Muscle layer of duodenum (tissue), 2 donors: ENCODE data around the gene MROH7.
"Not testable (repeated sequence)": the region's sequence is repeated elsewhere in the genome, so short reads cannot be mapped to it uniquely, and the experiment has no call there.

Experiments used
- H3K27ac ChIP-seq: one replicate; pipeline ENCODE4 v1.7.0; 2013; ENCODE audit warnings: mild to moderate bottlenecking, low read length
- H3K27me3 ChIP-seq: one replicate; pipeline ENCODE4 v1.7.0; 2013; ENCODE audit warnings: low read depth, mild to moderate bottlenecking, control low read depth, low read length
- H3K36me3 ChIP-seq, 2 donors: one replicate each; pipeline ENCODE4 v1.7.0; 2013; ENCODE audit warnings: low read length in 2 of 2, control low read depth in 1 of 2, mild to moderate bottlenecking in 1 of 2; ENCODE audit not compliant: insufficient read depth in 2 of 2, control insufficient read depth in 1 of 2
- H3K4me1 ChIP-seq, 2 donors: one replicate each; pipeline ENCODE4 v1.7.0; 2013; ENCODE audit warnings: low read length in 2 of 2, mild to moderate bottlenecking in 2 of 2, control low read depth in 1 of 2, moderate library complexity in 1 of 2; ENCODE audit not compliant: insufficient read depth in 2 of 2, control insufficient read depth in 1 of 2
- H3K4me3 ChIP-seq, 2 donors: one replicate each; pipeline ENCODE4 v1.7.0; 2013; ENCODE audit warnings: low read length in 2 of 2, low read depth in 1 of 2, mild to moderate bottlenecking in 1 of 2
- H3K9me3 ChIP-seq, 2 donors: one replicate each; pipeline ENCODE4 v1.7.0; 2013; ENCODE audit warnings: low read length in 2 of 2, control low read depth in 1 of 2, mild to moderate bottlenecking in 1 of 2; ENCODE audit not compliant: control insufficient read depth in 1 of 2
- donor health status: healthy.

Gene MROH7

DNA sequence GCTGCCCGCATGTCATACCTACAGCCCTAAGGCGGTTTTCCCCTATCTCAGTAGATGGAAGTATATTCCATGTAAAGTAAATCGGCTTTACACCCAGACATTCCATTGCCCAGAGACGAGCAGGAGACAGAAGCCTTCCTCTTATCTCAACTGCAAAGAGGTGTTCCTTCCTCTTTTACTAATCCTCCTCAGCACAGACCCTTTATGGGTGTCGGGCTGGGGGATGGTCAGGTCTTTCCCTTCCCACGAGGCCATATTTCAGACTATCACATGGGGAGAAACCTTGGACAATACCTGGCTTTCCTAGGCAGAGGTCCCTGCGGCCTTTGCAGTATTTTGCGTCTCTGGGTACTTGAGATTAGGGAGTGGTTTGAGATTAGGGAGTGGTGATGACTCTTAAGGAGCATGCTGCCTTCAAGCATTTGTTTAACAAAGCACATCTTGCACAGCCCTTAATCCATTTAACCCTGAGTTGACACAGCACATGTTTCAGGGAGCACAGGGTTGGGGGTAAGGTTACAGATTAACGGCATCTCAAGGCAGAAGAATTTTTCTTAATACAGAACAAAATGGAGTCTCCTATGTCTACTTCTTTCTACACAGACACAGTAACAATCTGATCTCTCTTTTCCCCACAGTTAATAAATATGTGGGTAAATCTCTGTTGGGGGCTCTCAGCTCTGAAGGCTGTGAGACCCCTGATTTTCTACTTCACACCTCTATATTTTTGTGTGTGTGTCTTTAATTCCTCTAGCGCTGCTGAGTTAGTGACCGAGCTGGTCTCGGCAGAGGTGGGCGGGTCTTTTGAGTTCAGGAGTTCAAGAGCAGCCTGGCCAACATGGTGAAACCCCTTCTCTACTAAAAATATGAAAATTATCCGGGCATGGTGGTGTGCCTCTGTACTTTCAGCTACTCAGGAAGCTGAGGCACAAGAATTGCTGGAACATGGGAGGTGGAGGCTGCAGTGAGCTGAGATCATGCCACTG lies 4.8 kb upstream of the MROH7 start:
- not testable (repeated sequence) for H3K27me3 ChIP-seq, H3K36me3 ChIP-seq

GRCh38 chr1:54640361-54640760 lies 1.2 kb upstream of the MROH7 start:
- Histone ChIP-seq H3K27ac (no peak overlapping the region), H3K36me3 (no peaks in the 10 kb centered on the region), H3K4me3 (no peak overlapping the region), H3K4me1 (no peaks in the 10 kb centered on the region), H3K27me3 (no peaks in the 10 kb centered on the region), H3K9me3 (peaks cover 6 to 14% of the 10 kb centered on the region in 2 donors)

More for the DNA sequence above, 4.8 kb upstream of the MROH7 start:
- not testable (repeated sequence) for H3K4me3 ChIP-seq, H3K9me3 ChIP-seq, H3K4me1 ChIP-seq, H3K27ac ChIP-seq

GRCh38 chr1:54643736-54644135 lies 2.1 kb downstream of the MROH7 start:
- no peaks in the 10 kb centered on the region for H3K36me3 ChIP-seq
- H3K9me3 ChIP-seq: peaks cover 6 to 14% of the 10 kb centered on the region in 2 donors
- no peak overlapping the region for H3K4me3 ChIP-seq
- H3K27ac ChIP-seq: no peak overlapping the region
- no peaks in the 10 kb centered on the region for H3K27me3 ChIP-seq
- H3K4me1 ChIP-seq: peaks cover 0 to 12% of the 10 kb centered on the region in 2 donors

GRCh38 chr1:54645806-54646676 lies 4.5 kb downstream of the MROH7 start:
- H3K4me3 ChIP-seq: no peak overlapping the region
- no peaks in the 10 kb centered on the region for H3K27me3 ChIP-seq
- no peaks in the 10 kb centered on the region for H3K36me3 ChIP-seq
- H3K27ac ChIP-seq: no peak overlapping the region
- H3K9me3 ChIP-seq: peaks cover 6 to 14% of the 10 kb centered on the region in 2 donors
- peaks cover 4 to 12% of the 10 kb centered on the region in 2 donors for H3K4me1 ChIP-seq

GRCh38 chr1:54649130-54649898 lies 7.7 kb downstream of the MROH7 start:
- Histone ChIP-seq H3K27ac (peak overlapping the region; percentile 26), H3K4me3 (no peak overlapping the region), H3K36me3 (no peaks in the 10 kb centered on the region), H3K9me3 (no peaks in the 10 kb centered on the region), H3K27me3 (no peaks in the 10 kb centered on the region), H3K4me1 (peaks cover 4 to 12% of the 10 kb centered on the region in 2 donors)

- H3K4me1 ChIP-seq: peaks cover 4 to 12% of the 10 kb centered on the region in 2 donors
- no peaks in the 10 kb centered on the region for H3K9me3 ChIP-seq
- H3K27ac ChIP-seq: peak overlapping the region; percentile 26
- no peak overlapping the region for H3K4me3 ChIP-seq
- no peaks in the 10 kb centered on the region for H3K36me3 ChIP-seq
- H3K27me3 ChIP-seq: no peaks in the 10 kb centered on the region
Measured at GRCh38 chr1:54649921-54650320, 8.3 kb downstream of the MROH7 start.

DNA sequence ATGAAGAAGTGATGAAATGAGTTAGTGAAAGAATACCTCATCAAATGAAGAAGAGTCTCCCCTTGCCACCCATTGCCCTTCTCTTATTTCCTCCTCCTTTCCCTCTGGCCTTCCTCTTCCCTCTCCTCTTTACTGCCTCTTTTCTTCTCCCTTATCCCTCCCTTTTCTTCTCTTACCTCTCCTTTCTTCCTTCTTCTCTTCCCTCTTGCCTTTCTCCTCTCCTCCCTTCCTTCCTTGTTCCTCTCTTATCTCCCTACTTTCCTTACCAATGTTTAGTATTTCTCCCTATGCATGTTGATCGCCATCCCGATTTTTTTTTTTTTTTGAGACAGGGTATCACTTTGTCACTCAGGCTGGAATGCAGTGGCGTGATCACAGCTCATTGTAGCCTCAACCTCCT lies 8.8 kb downstream of the MROH7 start:
- no peaks in the 10 kb centered on the region for H3K27me3 ChIP-seq
- no peak overlapping the region for H3K4me3 ChIP-seq
- H3K9me3 ChIP-seq: no peaks in the 10 kb centered on the region
- H3K4me1 ChIP-seq: peaks cover 4 to 12% of the 10 kb centered on the region in 2 donors
- peak overlapping the region; percentile 26 for H3K27ac ChIP-seq
- no peaks in the 10 kb centered on the region for H3K36me3 ChIP-seq

DNA sequence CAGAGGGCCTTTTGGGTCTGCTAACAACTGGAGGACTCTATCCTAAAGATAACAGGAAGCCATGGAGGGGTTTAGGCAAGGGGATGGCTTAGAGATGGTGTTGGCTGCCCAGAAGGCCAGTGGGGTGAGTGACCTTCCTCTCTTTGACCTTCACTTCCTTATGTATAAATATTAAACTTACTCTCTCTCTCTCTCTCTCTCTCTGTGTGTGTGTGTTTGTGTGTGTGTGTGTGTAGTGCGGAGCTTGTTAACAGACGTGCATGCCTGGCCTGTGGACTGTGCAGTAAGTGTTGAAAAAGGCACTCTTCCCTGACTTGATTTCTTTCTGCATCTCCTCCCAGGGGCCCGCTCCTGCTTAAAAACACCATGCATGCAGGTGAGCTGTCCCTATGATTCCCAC lies 10.0 kb downstream of the MROH7 start:
- Histone ChIP-seq H3K27me3 (no peaks in the 10 kb centered on the region), H3K27ac (no peak overlapping the region), H3K9me3 (no peaks in the 10 kb centered on the region), H3K4me1 (peaks cover 1 to 4% of the 10 kb centered on the region in 2 donors), H3K4me3 (no peak overlapping the region), H3K36me3 (no peaks in the 10 kb centered on the region)

DNA sequence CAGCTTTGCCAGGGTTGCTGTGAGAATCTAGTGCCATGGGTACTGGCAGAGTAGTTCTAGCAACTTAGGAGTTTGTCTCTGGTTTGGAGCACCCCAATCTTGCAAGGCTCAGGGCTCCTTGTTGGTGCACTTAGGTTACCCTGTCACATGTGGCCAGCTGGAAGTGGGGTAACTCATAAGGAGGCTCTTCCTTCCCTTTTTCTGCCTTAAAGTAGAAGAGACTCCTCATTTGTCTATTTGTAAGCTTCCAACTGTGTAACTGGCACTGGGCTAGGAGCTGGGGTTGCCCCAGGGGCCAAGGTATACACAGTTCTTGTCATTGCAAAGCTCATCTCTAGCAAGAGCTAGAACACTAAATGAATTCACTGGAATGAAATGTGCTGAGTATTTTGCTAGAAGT lies 10.6 kb downstream of the MROH7 start:
- H3K27ac ChIP-seq: no peak overlapping the region
- no peaks in the 10 kb centered on the region for H3K27me3 ChIP-seq
- H3K4me3 ChIP-seq: no peak overlapping the region
- H3K4me1 ChIP-seq: peaks cover 0 to 4% of the 10 kb centered on the region in 2 donors
- H3K36me3 ChIP-seq: no peaks in the 10 kb centered on the region
- H3K9me3 ChIP-seq: no peaks in the 10 kb centered on the region

DNA sequence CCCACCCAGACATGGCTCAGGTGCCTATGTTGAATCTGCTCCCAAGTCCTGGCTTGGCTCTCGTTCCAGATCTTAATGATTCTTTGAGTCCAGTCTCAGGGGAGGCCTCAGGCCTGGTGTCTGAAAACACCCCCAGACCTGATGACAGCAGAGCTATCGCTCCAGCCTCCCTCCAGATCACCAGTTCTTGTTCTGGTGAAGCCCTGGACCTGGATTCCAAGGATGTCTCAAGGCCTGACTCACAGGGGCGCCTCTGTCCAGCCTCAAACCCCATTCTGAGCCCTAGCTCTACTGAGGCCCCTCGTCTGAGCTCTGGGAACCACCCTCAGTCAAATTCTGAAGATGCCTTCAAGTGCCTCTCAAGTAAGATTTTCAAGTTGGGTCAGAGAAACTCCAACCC lies 11.4 kb downstream of the MROH7 start:
- H3K4me3 ChIP-seq: no peak overlapping the region
- H3K9me3 ChIP-seq: peaks cover 0 to under 1% of the 10 kb centered on the region in 2 donors
- H3K27ac ChIP-seq: no peak overlapping the region
- H3K4me1 ChIP-seq: peaks cover 0 to 4% of the 10 kb centered on the region in 2 donors
- H3K27me3 ChIP-seq: no peaks in the 10 kb centered on the region
- no peaks in the 10 kb centered on the region for H3K36me3 ChIP-seq
